ENCODE results near the gene DQX1.
A peak's percentile ranks its signal among the peaks of the same experiment; 100 is the strongest.
"Not testable (repeated sequence)": the region's sequence is repeated elsewhere in the genome, so short reads cannot be mapped to it uniquely, and the experiment has no call there.

The DQX1 gene

GRCh38 chr2:74562126-74562775 lies 36.2 kb upstream of the DQX1 start:
- Histone ChIP-seq H3K9ac (ENCODE audit: low read length in 2 of 2) (no peak overlapping the region), H3K4me1 (ENCODE audit: control insufficient read depth, insufficient read depth, low read length) (no peaks in the 10 kb centered on the region), H3K4me3 (ENCODE audit: low read length in 2 of 2) (no peak overlapping the region), H3K27me3 (ENCODE audit: control insufficient read depth in 1 of 2, insufficient read depth in 2 of 2, low read length in 2 of 2) (peaks cover 5 to 12% of the 10 kb centered on the region in 2 donors), H3K36me3 (ENCODE audit: control insufficient read depth in 2 of 2, insufficient read depth in 2 of 2, low read length in 2 of 2) (no peaks in the 10 kb centered on the region), H3K9me3 (ENCODE audit: control insufficient read depth in 2 of 2, low read length in 2 of 2) (no peaks in the 10 kb centered on the region), H3K27ac (ENCODE audit: low read length) (no peak overlapping the region)

GRCh38 chr2:74561022-74561421 lies 35.0 kb upstream of the DQX1 start:
- not testable (repeated sequence) for H3K9me3 ChIP-seq (ENCODE audit: control insufficient read depth in 2 of 2, low read length in 2 of 2); H3K9ac ChIP-seq (ENCODE audit: low read length in 2 of 2); H3K27ac ChIP-seq (ENCODE audit: low read length); H3K36me3 ChIP-seq (ENCODE audit: control insufficient read depth in 2 of 2, insufficient read depth in 2 of 2, low read length in 2 of 2); H3K4me3 ChIP-seq (ENCODE audit: low read length in 2 of 2); H3K4me1 ChIP-seq (ENCODE audit: control insufficient read depth, insufficient read depth, low read length)
- peaks cover 5 to 12% of the 10 kb centered on the region in 2 donors for H3K27me3 ChIP-seq (ENCODE audit: control insufficient read depth in 1 of 2, insufficient read depth in 2 of 2, low read length in 2 of 2)

DNA sequence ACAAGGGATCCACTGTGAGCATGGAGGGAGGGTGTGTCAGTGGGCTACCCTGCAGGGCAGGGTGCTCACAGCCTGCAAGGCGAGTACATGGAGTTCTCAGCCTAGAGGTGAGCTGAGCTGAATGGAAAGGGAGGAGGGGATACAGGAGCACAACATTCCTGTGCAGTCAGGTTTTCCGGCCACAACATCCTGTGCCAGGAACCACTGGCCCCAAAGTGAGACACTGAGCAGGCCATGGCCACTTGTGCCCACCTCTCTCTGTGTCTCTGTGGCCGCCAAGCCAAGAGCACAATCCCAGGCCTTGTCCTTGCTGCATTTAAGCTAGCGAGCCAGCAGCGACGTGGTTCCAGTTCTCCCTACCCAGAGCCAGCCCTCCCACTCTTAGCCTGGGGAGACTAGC lies 34.6 kb upstream of the DQX1 start:
- H3K4me3 ChIP-seq (ENCODE audit: low read length in 2 of 2): no peak overlapping the region
- no peaks in the 10 kb centered on the region for H3K4me1 ChIP-seq (ENCODE audit: control insufficient read depth, insufficient read depth, low read length)
- no peak overlapping the region for H3K27ac ChIP-seq (ENCODE audit: low read length)
- no peaks in the 10 kb centered on the region for H3K36me3 ChIP-seq (ENCODE audit: control insufficient read depth in 2 of 2, insufficient read depth in 2 of 2, low read length in 2 of 2)
- peaks cover 5 to 12% of the 10 kb centered on the region in 2 donors for H3K27me3 ChIP-seq (ENCODE audit: control insufficient read depth in 1 of 2, insufficient read depth in 2 of 2, low read length in 2 of 2)
- no peak overlapping the region for H3K9ac ChIP-seq (ENCODE audit: low read length in 2 of 2)
- H3K9me3 ChIP-seq (ENCODE audit: control insufficient read depth in 2 of 2, low read length in 2 of 2): no peaks in the 10 kb centered on the region

GRCh38 chr2:74559912-74560311 lies 33.9 kb upstream of the DQX1 start:
- peaks cover 4% of the 10 kb centered on the region for H3K4me1 ChIP-seq (ENCODE audit: control insufficient read depth, insufficient read depth, low read length)
- H3K9me3 ChIP-seq (ENCODE audit: control insufficient read depth in 2 of 2, low read length in 2 of 2): no peaks in the 10 kb centered on the region
- H3K36me3 ChIP-seq (ENCODE audit: control insufficient read depth in 2 of 2, insufficient read depth in 2 of 2, low read length in 2 of 2): no peaks in the 10 kb centered on the region
- no peak overlapping the region for H3K4me3 ChIP-seq (ENCODE audit: low read length in 2 of 2)
- H3K27me3 ChIP-seq (ENCODE audit: control insufficient read depth in 1 of 2, insufficient read depth in 2 of 2, low read length in 2 of 2): peaks cover 5 to 12% of the 10 kb centered on the region in 2 donors
- no peak overlapping the region for H3K9ac ChIP-seq (ENCODE audit: low read length in 2 of 2)
- H3K27ac ChIP-seq (ENCODE audit: low read length): no peak overlapping the region

DNA sequence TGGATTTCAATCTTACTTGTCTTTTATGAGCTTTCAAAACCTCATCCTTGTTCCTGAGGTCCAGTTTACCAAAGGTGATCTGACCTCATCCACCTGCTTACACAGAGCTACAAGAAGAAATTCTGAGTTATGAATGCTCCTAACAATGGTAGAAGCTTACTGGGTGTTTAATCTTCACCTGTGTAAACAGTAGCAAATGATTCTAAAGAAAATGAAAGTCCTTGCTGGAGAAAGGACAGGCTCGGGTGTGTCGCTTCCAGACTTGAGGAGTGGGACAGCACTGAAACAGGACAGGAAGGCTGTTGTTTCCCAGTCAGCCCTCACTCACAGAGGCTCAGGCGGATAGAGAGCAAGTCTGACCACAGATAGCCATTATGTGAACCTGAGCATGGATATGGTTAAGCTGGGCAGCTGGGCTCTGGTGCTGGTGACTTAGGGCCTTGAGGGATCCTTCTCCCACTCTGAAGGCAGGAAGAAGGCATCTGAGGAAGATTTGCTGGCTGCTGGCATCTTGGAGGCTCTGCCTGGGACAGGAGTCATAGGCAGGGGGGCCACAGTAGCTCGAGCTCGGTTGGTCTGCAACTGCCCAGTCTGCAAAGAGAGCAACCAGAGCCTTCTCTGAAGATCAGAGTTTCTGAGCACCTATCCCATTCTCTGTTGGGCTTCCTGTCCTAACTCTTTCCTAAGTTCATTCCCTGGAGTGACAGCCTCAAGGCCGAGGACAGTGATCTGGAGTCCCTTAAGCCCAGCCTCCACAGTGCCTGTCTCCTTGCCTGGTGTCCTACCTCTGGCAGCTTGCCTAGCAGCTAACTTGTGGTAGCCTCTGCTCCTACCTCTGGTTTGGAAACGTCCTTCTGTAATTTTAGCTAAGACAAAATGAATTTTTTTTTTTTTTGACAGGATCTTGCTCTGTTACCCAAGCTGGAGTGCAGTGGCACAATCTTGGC lies 32.5 kb upstream of the DQX1 start:
- H3K27ac ChIP-seq (ENCODE audit: low read length): no peak overlapping the region
- peaks cover 15% of the 10 kb centered on the region for H3K4me1 ChIP-seq (ENCODE audit: control insufficient read depth, insufficient read depth, low read length)
- H3K27me3 ChIP-seq (ENCODE audit: control insufficient read depth in 1 of 2, insufficient read depth in 2 of 2, low read length in 2 of 2): peaks cover 3 to 12% of the 10 kb centered on the region in 2 donors
- H3K9me3 ChIP-seq (ENCODE audit: control insufficient read depth in 2 of 2, low read length in 2 of 2): no peaks in the 10 kb centered on the region
- H3K4me3 ChIP-seq (ENCODE audit: low read length in 2 of 2): no peak overlapping the region
- H3K9ac ChIP-seq (ENCODE audit: low read length in 2 of 2): no peak overlapping the region
- no peaks in the 10 kb centered on the region for H3K36me3 ChIP-seq (ENCODE audit: control insufficient read depth in 2 of 2, insufficient read depth in 2 of 2, low read length in 2 of 2)

DNA sequence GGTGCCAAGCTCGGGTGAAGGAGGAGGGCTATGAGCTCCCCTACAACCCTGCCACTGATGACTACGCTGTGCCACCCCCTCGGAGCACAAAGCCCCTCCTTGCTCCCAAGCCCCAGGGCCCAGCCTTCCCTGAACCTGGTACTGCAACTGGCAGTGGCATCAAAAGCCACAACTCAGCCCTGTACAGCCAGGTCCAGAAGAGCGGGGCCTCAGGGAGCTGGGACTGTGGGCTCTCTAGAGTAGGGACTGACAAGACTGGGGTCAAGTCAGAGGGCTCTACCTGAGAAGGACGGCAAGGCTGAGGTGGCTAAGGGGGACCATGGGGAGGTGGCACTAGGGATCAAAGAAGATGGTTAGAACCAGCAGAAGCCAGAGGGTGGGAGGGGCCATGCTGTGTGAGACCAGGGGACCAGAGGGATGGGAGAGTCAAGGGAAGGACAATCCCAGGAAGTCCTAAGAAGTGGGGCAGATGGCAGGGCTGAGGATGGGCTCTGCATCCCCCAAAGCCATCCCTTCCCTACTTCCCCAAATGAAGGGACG lies 30.9 kb upstream of the DQX1 start:
- Histone ChIP-seq H3K36me3 (ENCODE audit: control insufficient read depth in 2 of 2, insufficient read depth in 2 of 2, low read length in 2 of 2) (no peaks in the 10 kb centered on the region), H3K4me1 (ENCODE audit: control insufficient read depth, insufficient read depth, low read length) (peaks cover 24% of the 10 kb centered on the region), H3K9me3 (ENCODE audit: control insufficient read depth in 2 of 2, low read length in 2 of 2) (no peaks in the 10 kb centered on the region), H3K27ac (ENCODE audit: low read length) (no peak overlapping the region), H3K4me3 (ENCODE audit: low read length in 2 of 2) (no peak overlapping the region), H3K27me3 (ENCODE audit: control insufficient read depth in 1 of 2, insufficient read depth in 2 of 2, low read length in 2 of 2) (peaks cover 3 to 7% of the 10 kb centered on the region in 2 donors), H3K9ac (ENCODE audit: low read length in 2 of 2) (no peak overlapping the region)

DNA sequence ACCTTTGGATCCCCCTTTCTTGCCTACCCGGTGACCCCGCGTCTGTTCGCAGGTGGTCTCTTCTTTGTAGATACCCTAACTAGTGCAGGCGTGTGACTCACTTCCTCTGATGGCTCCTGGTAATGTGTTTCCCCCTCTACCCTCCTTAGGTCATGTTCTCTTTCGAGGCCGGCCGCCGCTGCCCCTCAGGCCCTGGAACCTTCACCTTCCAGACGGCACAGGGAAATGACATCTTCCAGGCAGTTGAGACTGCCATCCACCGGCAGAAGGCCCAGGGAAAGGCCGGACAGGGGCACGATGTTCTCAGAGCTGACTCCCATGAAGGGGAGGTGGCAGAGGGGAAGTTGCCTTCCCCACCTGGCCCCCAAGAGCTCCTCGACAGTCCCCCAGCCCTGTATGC lies 30.1 kb upstream of the DQX1 start:
- Histone ChIP-seq H3K4me3 (ENCODE audit: low read length in 2 of 2) (no peak overlapping the region), H3K9me3 (ENCODE audit: control insufficient read depth in 2 of 2, low read length in 2 of 2) (no peaks in the 10 kb centered on the region), H3K27ac (ENCODE audit: low read length) (no peak overlapping the region), H3K9ac (ENCODE audit: low read length in 2 of 2) (no peak overlapping the region), H3K4me1 (ENCODE audit: control insufficient read depth, insufficient read depth, low read length) (peaks cover 24% of the 10 kb centered on the region), H3K27me3 (ENCODE audit: control insufficient read depth in 1 of 2, insufficient read depth in 2 of 2, low read length in 2 of 2) (peaks cover 3% of the 10 kb centered on the region in 2 donors), H3K36me3 (ENCODE audit: control insufficient read depth in 2 of 2, insufficient read depth in 2 of 2, low read length in 2 of 2) (no peaks in the 10 kb centered on the region)

GRCh38 chr2:74555610-74556103 lies 29.6 kb upstream of the DQX1 start:
- Histone ChIP-seq H3K27me3 (ENCODE audit: control insufficient read depth in 1 of 2, insufficient read depth in 2 of 2, low read length in 2 of 2) (peaks cover 3% of the 10 kb centered on the region in 2 donors), H3K36me3 (ENCODE audit: control insufficient read depth in 2 of 2, insufficient read depth in 2 of 2, low read length in 2 of 2) (no peaks in the 10 kb centered on the region), H3K9ac (ENCODE audit: low read length in 2 of 2) (no peak overlapping the region), H3K4me1 (ENCODE audit: control insufficient read depth, insufficient read depth, low read length) (peaks cover 24% of the 10 kb centered on the region), H3K4me3 (ENCODE audit: low read length in 2 of 2) (peak overlapping the region; percentile 25 to 85), H3K27ac (ENCODE audit: low read length) (no peak overlapping the region), H3K9me3 (ENCODE audit: control insufficient read depth in 2 of 2, low read length in 2 of 2) (no peaks in the 10 kb centered on the region)

- H3K9ac ChIP-seq (ENCODE audit: low read length in 2 of 2): peak overlapping the region; percentile 16 to 58
These were observed 28.9 kb upstream of the DQX1 start for GRCh38 chr2:74554820-74555531.

More at GRCh38 chr2:74554820-74555531, 28.9 kb upstream of the DQX1 start:
- Histone ChIP-seq H3K4me1 (ENCODE audit: control insufficient read depth, insufficient read depth, low read length) (peaks cover 24% of the 10 kb centered on the region), H3K36me3 (ENCODE audit: control insufficient read depth in 2 of 2, insufficient read depth in 2 of 2, low read length in 2 of 2) (no peaks in the 10 kb centered on the region), H3K27ac (ENCODE audit: low read length) (peak overlapping the region; percentile 18), H3K4me3 (ENCODE audit: low read length in 2 of 2) (peak overlapping the region; percentile 25 to 85), H3K27me3 (ENCODE audit: control insufficient read depth in 1 of 2, insufficient read depth in 2 of 2, low read length in 2 of 2) (peaks cover 0 to 9% of the 10 kb centered on the region in 2 donors), H3K9me3 (ENCODE audit: control insufficient read depth in 2 of 2, low read length in 2 of 2) (no peaks in the 10 kb centered on the region)

Data from stomach smooth muscle (tissue), 2 donors.